IMR-90 (cell line): ENCODE measurements around the gene SPINT2. TPM values are rescaled to one million over a fixed set of nuclear protein-coding genes. Genes with fewer than 3 reads are reported as not detected.
A peak's percentile ranks its signal among the peaks of the same experiment; 100 is the strongest.

Experiments
- ATAC-seq: fragments of 200-7000 bp; cut with Tn5 transposase; 2 replicates; pipeline ENCODE4 v1.9.1; 2020; ENCODE audit warnings: low read depth, mild to moderate bottlenecking, moderate library complexity
- BruUV-seq: library from RNA; stranded (reverse); fragments of 400-500 nt; replicated peaks from 2 replicates; lab custom pipeline; 2021; lab: Mats Ljungman, UMichigan
- CTCF ChIA-PET: fragments of 300-600 bp; formaldehyde crosslinking; extraction: SDS; loops from one replicate; lab custom pipeline; 2021; ENCODE audit warnings: antibody characterized with exemption; lab: Yijun Ruan, JAX
- POLR2A ChIA-PET: fragments of 300-600 bp; sonication (Branson Sonifier 250); formaldehyde crosslinking; loops from one replicate; lab custom pipeline; 2022; ENCODE audit warnings: antibody characterized with exemption; ENCODE audit not compliant: unreplicated experiment; lab: Charles Lee
- DNase-seq: peaks from one replicate; pipeline ENCODE4 v3.0.0; 2013
- H2AFZ ChIP-seq: replicated peaks from 2 replicates; pipeline ENCODE3; 2013; ENCODE audit warnings: low read length, mild to moderate bottlenecking; ENCODE audit not compliant: poor library complexity
- H2AK5ac ChIP-seq: 2 replicates; pipeline ENCODE4 v1.6.1; 2013; ENCODE audit warnings: low read depth, low read length, inconsistent platforms
- H2AK9ac ChIP-seq: replicated peaks from 2 replicates; pipeline ENCODE3; 2013; ENCODE audit warnings: mild to moderate bottlenecking, low read depth, low read length, moderate library complexity; ENCODE audit not compliant: poor library complexity
- H2BK120ac ChIP-seq: 2 replicates; pipeline ENCODE4 v1.6.1; 2013; ENCODE audit warnings: low read depth, low read length, inconsistent platforms
- H2BK15ac ChIP-seq: 3 replicates; pipeline ENCODE4 v1.6.1; 2013; ENCODE audit warnings: low read depth, low read length, inconsistent platforms
- H2BK20ac ChIP-seq: 2 replicates; pipeline ENCODE4 v1.6.1; 2013; ENCODE audit warnings: low read depth, mild to moderate bottlenecking, inconsistent platforms, low read length, moderate library complexity
- H2BK5ac ChIP-seq: 2 replicates; pipeline ENCODE4 v1.6.1; 2013; ENCODE audit warnings: mild to moderate bottlenecking, low read depth, low read length, inconsistent platforms; ENCODE audit not compliant: poor library complexity, severe bottlenecking
- H3K14ac ChIP-seq: replicated peaks from 2 replicates; pipeline ENCODE4 v1.6.1; 2013; ENCODE audit warnings: low read depth, low read length, inconsistent platforms
- H3K18ac ChIP-seq: 2 replicates; pipeline ENCODE4 v1.6.1; 2013; ENCODE audit warnings: low read depth, low read length, control low read depth
- H3K23ac ChIP-seq: 2 replicates; pipeline ENCODE4 v1.6.1; 2013; ENCODE audit warnings: low read depth, low read length, inconsistent platforms
- H3K27ac ChIP-seq: 2 replicates; pipeline ENCODE4 v1.5.1; 2013; ENCODE audit warnings: mild to moderate bottlenecking, control low read depth, low read length; ENCODE audit not compliant: insufficient read depth
- H3K27me3 ChIP-seq: 2 replicates; pipeline ENCODE4 v1.6.1; 2013; ENCODE audit warnings: low read length; ENCODE audit not compliant: control insufficient read depth, insufficient read depth
- H3K36me3 ChIP-seq: 2 replicates; pipeline ENCODE4 v1.6.1; 2013; ENCODE audit warnings: low read length, mixed read lengths; ENCODE audit not compliant: control insufficient read depth, insufficient read depth
- H3K4ac ChIP-seq: 2 replicates; pipeline ENCODE4 v1.6.1; 2013; ENCODE audit warnings: low read depth, low read length, inconsistent platforms
- H3K4me1 ChIP-seq: 2 replicates; pipeline ENCODE4 v1.6.1; 2013; ENCODE audit warnings: low read length, mixed read lengths; ENCODE audit not compliant: control insufficient read depth, insufficient read depth
- H3K4me2 ChIP-seq: 2 replicates; pipeline ENCODE4 v1.6.1; 2013; ENCODE audit warnings: low read depth, mild to moderate bottlenecking, control low read depth, low read length, moderate library complexity
- H3K4me3 ChIP-seq: 2 replicates; pipeline ENCODE4 v1.5.1; 2013; ENCODE audit warnings: low read depth, mild to moderate bottlenecking, control low read depth, low read length, moderate library complexity; ENCODE audit not compliant: insufficient read depth
- H3K56ac ChIP-seq: 2 replicates; pipeline ENCODE4 v1.6.1; 2013; ENCODE audit warnings: low read length, inconsistent platforms; ENCODE audit not compliant: insufficient read depth; ENCODE audit errors: extremely low read depth
- H3K79me1 ChIP-seq, 2 experiments: 2 replicates each; pipeline ENCODE4 v1.6.1; 2013; ENCODE audit warnings: low read length in 2 of 2, inconsistent platforms in 1 of 2, low read depth in 1 of 2
- H3K9ac ChIP-seq: 2 replicates; pipeline ENCODE4 v1.6.1; 2013; ENCODE audit warnings: low read depth, low read length, control low read depth
- H3K9me1 ChIP-seq: 2 replicates; pipeline ENCODE4 v1.6.1; 2013; ENCODE audit warnings: low read length, inconsistent platforms; ENCODE audit not compliant: insufficient read depth
- H3K9me3 ChIP-seq: 2 replicates; pipeline ENCODE4 v1.6.1; 2013; ENCODE audit warnings: low read length; ENCODE audit not compliant: control insufficient read depth, insufficient read depth
- H4K20me1 ChIP-seq: 2 replicates; pipeline ENCODE4 v1.6.1; 2013; ENCODE audit warnings: low read length, inconsistent platforms; ENCODE audit not compliant: insufficient read depth
- H4K5ac ChIP-seq: 2 replicates; pipeline ENCODE4 v1.6.1; 2013; ENCODE audit warnings: mild to moderate bottlenecking, low read depth, low read length, control low read depth
- H4K8ac ChIP-seq, 2 experiments: 2 replicates each; pipeline ENCODE4 v1.6.1; 2013; ENCODE audit warnings: low read depth in 2 of 2, low read length in 2 of 2, control low read depth in 1 of 2, inconsistent platforms in 1 of 2
- H4K91ac ChIP-seq: 2 replicates; pipeline ENCODE4 v1.6.1; 2013; ENCODE audit warnings: low read depth, low read length, inconsistent platforms; ENCODE audit not compliant: insufficient read depth
- MAZ ChIP-seq: IDR thresholded peaks from 2 replicates; pipeline ENCODE4 v1.6.1; 2012; ENCODE audit warnings: low read depth, mild to moderate bottlenecking, low read length, improper control_type of control experiment, moderate library complexity, borderline replicate concordance
- RAD21 ChIP-seq: IDR thresholded peaks from 2 replicates; pipeline ENCODE4 v1.6.1; 2012; ENCODE audit warnings: low read length, improper control_type of control experiment
- SMC3 ChIP-seq: fragments of 150-350 bp; IDR thresholded peaks from 2 replicates; pipeline ENCODE4 v1.6.1; 2016; ENCODE audit warnings: low read depth, mild to moderate bottlenecking, antibody characterized with exemption, low read length, moderate library complexity
- WGBS, 2 experiments: methylation state at CpG; one replicate each; pipeline versions ENCODE4 v1.1.5 to v1.1.7; 2013; ENCODE audit warnings: missing lambda C conversion rate in 2 of 2; ENCODE audit not compliant: insufficient read length in 1 of 2; ENCODE audit errors: extremely low coverage in 2 of 2; 5-methylcytosine and 5-hydroxymethylcytosine counted together
- dilution Hi-C: fragments of 300-500 bp; cut with HindIII; formaldehyde crosslinking; loops from one replicate; pipeline ENCODE4 v1.14.3; 2018; ENCODE audit warnings: low sequenced_read_pairs; ENCODE audit not compliant: unreplicated experiment
- in situ Hi-C: fragments of 300-500 bp; cut with MboI; formaldehyde crosslinking; loops from 3 replicates; pipeline ENCODE4 v1.14.3; 2019; ENCODE audit warnings: low sequenced_read_pairs, inconsistent platforms, mixed read lengths
- intact Hi-C: fragments of 100-400 bp; cut with micrococcal nuclease; formaldehyde crosslinking; loops from 2 replicates; pipeline ENCODE4 v1.10.0; 2022
- polyA plus RNA-seq, 3 experiments: library from polyadenylated mRNA; depleted of rRNA; stranded (reverse); fragments of >200 nt; gene quantifications; 2 replicates each; pipeline ENCODE4 v1.2.3, GENCODE V29; 2012; ENCODE audit warnings: low replicate concordance in 1 of 3
- total RNA-seq: library from RNA; depleted of rRNA; stranded (reverse); fragments of >200 nt; gene quantifications from 2 replicates; pipeline ENCODE4 v1.2.3, GENCODE V29; 2012

The SPINT2 gene
- total and polyA plus RNA-seq, 2 of the 4 experiments (the other 2 are of a cell fraction): 0.54 to 1.2 TPM

- ATAC-seq (peak; percentile 88), DNase-seq (peak; percentile 92)
- BruUV-seq: no TSS peak
- peak overlapping the region; percentile 71 for H3K4ac ChIP-seq
- no peak overlapping the region for H2BK15ac ChIP-seq
- H3K27ac ChIP-seq: peak overlapping the region; percentile 55
- H4K20me1 ChIP-seq: no peaks in the 10 kb centered on the region
- no peaks in the 10 kb centered on the region for H3K27me3 ChIP-seq
- H3K56ac ChIP-seq: no peak overlapping the region
- no peak overlapping the region for H3K14ac ChIP-seq
- dilution Hi-C loops: no loop called here
- H4K5ac ChIP-seq: no peak overlapping the region
- TF ChIP-seq SMC3 (no peak), MAZ (peak; percentile 50; the same call in 1 of the 2 replicates), RAD21 (no peak)
- intact Hi-C loops: loop anchor here (1.0 to 2.0 kb wide), 4 partner anchors 39 to 433 kb away; partner anchors contain the start of gene PSMD8
- peak overlapping the region; percentile 90 for H3K4me2 ChIP-seq
- peak overlapping the region; percentile 97 for H2AK9ac ChIP-seq
- peak overlapping the region; percentile 54 for H3K9ac ChIP-seq
- H3K18ac ChIP-seq: no peak overlapping the region
- H2AK5ac ChIP-seq: peak overlapping the region; percentile 73; the same call in 1 of the 2 replicates
- H2BK5ac ChIP-seq: peak overlapping the region; percentile 56
- H2BK120ac ChIP-seq: 0 out of 2 replicates have a peak overlapping the region, but pooled peaks have one; percentile 22
- ChIA-PET CTCF (interaction anchor here (0.6 to 1.6 kb wide), 6 partner anchors 11 to 103 kb away, joined by 3 to 11 read pairs (median 4); no protein-coding TSS in a partner anchor), POLR2A (no interaction called here)
- peak overlapping the region; percentile 100 for H2AFZ ChIP-seq
- peak overlapping the region; percentile 77 for H3K4me3 ChIP-seq
- no peak overlapping the region for H2BK20ac ChIP-seq
- in situ Hi-C loops: loop anchor here (10.0 kb wide), 1 partner anchor 441 kb away; no protein-coding TSS in a partner anchor
- H3K4me1 ChIP-seq: no peaks in the 10 kb centered on the region
- 0% methylated on average over 28 of the region's 52 CpGs; no CpG with 5 or more reads in 1 of the 2 experiments for WGBS, 2 experiments
- 0 out of 2 replicates have a peak overlapping the region, but pooled peaks have one; percentile 55 for H4K91ac ChIP-seq
- H4K8ac ChIP-seq: peak overlapping the region in 1 of 2 experiments; percentile 71; a peak in 1 of 4 replicates
- no peak overlapping the region for H3K23ac ChIP-seq
- H3K9me1 ChIP-seq: peaks cover 5% of the 10 kb centered on the region; the same call in 1 of the 2 replicates
- H3K79me1 ChIP-seq: no peaks in the 10 kb centered on the region; a peak in 1 of 4 replicates
- no peaks in the 10 kb centered on the region for H3K36me3 ChIP-seq
- no peaks in the 10 kb centered on the region for H3K9me3 ChIP-seq
These were observed 71.7 kb downstream of the SPINT2 start for GRCh38 chr19:38335949-38336637.
